IMR-90 (cell line): ENCODE measurements around the gene SMARCA2. TPM values are rescaled to one million over a fixed set of nuclear protein-coding genes. Genes with fewer than 3 reads are reported as not detected.

Experiments
- ATAC-seq: fragments of 200-7000 bp; cut with Tn5 transposase; 2 replicates; pipeline ENCODE4 v1.9.1; 2020; ENCODE audit warnings: low read depth, mild to moderate bottlenecking, moderate library complexity
- BruUV-seq: library from RNA; stranded (reverse); fragments of 400-500 nt; replicated peaks from 2 replicates; lab custom pipeline; 2021; lab: Mats Ljungman, UMichigan
- CTCF ChIA-PET: fragments of 300-600 bp; formaldehyde crosslinking; extraction: SDS; loops from one replicate; lab custom pipeline; 2021; ENCODE audit warnings: antibody characterized with exemption; lab: Yijun Ruan, JAX
- POLR2A ChIA-PET: fragments of 300-600 bp; sonication (Branson Sonifier 250); formaldehyde crosslinking; loops from one replicate; lab custom pipeline; 2022; ENCODE audit warnings: antibody characterized with exemption; ENCODE audit not compliant: unreplicated experiment; lab: Charles Lee
- DNase-seq: peaks from one replicate; pipeline ENCODE4 v3.0.0; 2013
- H2AFZ ChIP-seq: replicated peaks from 2 replicates; pipeline ENCODE3; 2013; ENCODE audit warnings: low read length, mild to moderate bottlenecking; ENCODE audit not compliant: poor library complexity
- H2AK5ac ChIP-seq: 2 replicates; pipeline ENCODE4 v1.6.1; 2013; ENCODE audit warnings: low read depth, low read length, inconsistent platforms
- H2AK9ac ChIP-seq: replicated peaks from 2 replicates; pipeline ENCODE3; 2013; ENCODE audit warnings: mild to moderate bottlenecking, low read depth, low read length, moderate library complexity; ENCODE audit not compliant: poor library complexity
- H2BK120ac ChIP-seq: 2 replicates; pipeline ENCODE4 v1.6.1; 2013; ENCODE audit warnings: low read depth, low read length, inconsistent platforms
- H2BK15ac ChIP-seq: 3 replicates; pipeline ENCODE4 v1.6.1; 2013; ENCODE audit warnings: low read depth, low read length, inconsistent platforms
- H2BK20ac ChIP-seq: 2 replicates; pipeline ENCODE4 v1.6.1; 2013; ENCODE audit warnings: low read depth, mild to moderate bottlenecking, inconsistent platforms, low read length, moderate library complexity
- H2BK5ac ChIP-seq: 2 replicates; pipeline ENCODE4 v1.6.1; 2013; ENCODE audit warnings: mild to moderate bottlenecking, low read depth, low read length, inconsistent platforms; ENCODE audit not compliant: poor library complexity, severe bottlenecking
- H3K14ac ChIP-seq: replicated peaks from 2 replicates; pipeline ENCODE4 v1.6.1; 2013; ENCODE audit warnings: low read depth, low read length, inconsistent platforms
- H3K18ac ChIP-seq: 2 replicates; pipeline ENCODE4 v1.6.1; 2013; ENCODE audit warnings: low read depth, low read length, control low read depth
- H3K23ac ChIP-seq: 2 replicates; pipeline ENCODE4 v1.6.1; 2013; ENCODE audit warnings: low read depth, low read length, inconsistent platforms
- H3K27ac ChIP-seq: 2 replicates; pipeline ENCODE4 v1.5.1; 2013; ENCODE audit warnings: mild to moderate bottlenecking, control low read depth, low read length; ENCODE audit not compliant: insufficient read depth
- H3K27me3 ChIP-seq: 2 replicates; pipeline ENCODE4 v1.6.1; 2013; ENCODE audit warnings: low read length; ENCODE audit not compliant: control insufficient read depth, insufficient read depth
- H3K36me3 ChIP-seq: 2 replicates; pipeline ENCODE4 v1.6.1; 2013; ENCODE audit warnings: low read length, mixed read lengths; ENCODE audit not compliant: control insufficient read depth, insufficient read depth
- H3K4ac ChIP-seq: 2 replicates; pipeline ENCODE4 v1.6.1; 2013; ENCODE audit warnings: low read depth, low read length, inconsistent platforms
- H3K4me1 ChIP-seq: 2 replicates; pipeline ENCODE4 v1.6.1; 2013; ENCODE audit warnings: low read length, mixed read lengths; ENCODE audit not compliant: control insufficient read depth, insufficient read depth
- H3K4me2 ChIP-seq: 2 replicates; pipeline ENCODE4 v1.6.1; 2013; ENCODE audit warnings: low read depth, mild to moderate bottlenecking, control low read depth, low read length, moderate library complexity
- H3K4me3 ChIP-seq: 2 replicates; pipeline ENCODE4 v1.5.1; 2013; ENCODE audit warnings: low read depth, mild to moderate bottlenecking, control low read depth, low read length, moderate library complexity; ENCODE audit not compliant: insufficient read depth
- H3K56ac ChIP-seq: 2 replicates; pipeline ENCODE4 v1.6.1; 2013; ENCODE audit warnings: low read length, inconsistent platforms; ENCODE audit not compliant: insufficient read depth; ENCODE audit errors: extremely low read depth
- H3K79me1 ChIP-seq, 2 experiments: 2 replicates each; pipeline ENCODE4 v1.6.1; 2013; ENCODE audit warnings: low read length in 2 of 2, inconsistent platforms in 1 of 2, low read depth in 1 of 2
- H3K9ac ChIP-seq: 2 replicates; pipeline ENCODE4 v1.6.1; 2013; ENCODE audit warnings: low read depth, low read length, control low read depth
- H3K9me1 ChIP-seq: 2 replicates; pipeline ENCODE4 v1.6.1; 2013; ENCODE audit warnings: low read length, inconsistent platforms; ENCODE audit not compliant: insufficient read depth
- H3K9me3 ChIP-seq: 2 replicates; pipeline ENCODE4 v1.6.1; 2013; ENCODE audit warnings: low read length; ENCODE audit not compliant: control insufficient read depth, insufficient read depth
- H4K20me1 ChIP-seq: 2 replicates; pipeline ENCODE4 v1.6.1; 2013; ENCODE audit warnings: low read length, inconsistent platforms; ENCODE audit not compliant: insufficient read depth
- H4K5ac ChIP-seq: 2 replicates; pipeline ENCODE4 v1.6.1; 2013; ENCODE audit warnings: mild to moderate bottlenecking, low read depth, low read length, control low read depth
- H4K8ac ChIP-seq, 2 experiments: 2 replicates each; pipeline ENCODE4 v1.6.1; 2013; ENCODE audit warnings: low read depth in 2 of 2, low read length in 2 of 2, control low read depth in 1 of 2, inconsistent platforms in 1 of 2
- H4K91ac ChIP-seq: 2 replicates; pipeline ENCODE4 v1.6.1; 2013; ENCODE audit warnings: low read depth, low read length, inconsistent platforms; ENCODE audit not compliant: insufficient read depth
- CEBPB ChIP-seq: IDR thresholded peaks from 2 replicates; pipeline ENCODE4 v1.6.1; 2012; ENCODE audit warnings: low read depth, low read length, improper control_type of control experiment
- CHD1 ChIP-seq: IDR thresholded peaks from 2 replicates; pipeline ENCODE4 v1.6.1; 2012; ENCODE audit warnings: low read depth, low read length, improper control_type of control experiment
- FOS ChIP-seq: fragments of 150-350 bp; IDR thresholded peaks from 2 replicates; pipeline ENCODE4 v1.6.1; 2016; ENCODE audit warnings: low read depth, low read length
- MAFK ChIP-seq: IDR thresholded peaks from 2 replicates; pipeline ENCODE4 v1.6.1; 2012; ENCODE audit warnings: low read depth, low read length, improper control_type of control experiment
- MAZ ChIP-seq: IDR thresholded peaks from 2 replicates; pipeline ENCODE4 v1.6.1; 2012; ENCODE audit warnings: low read depth, mild to moderate bottlenecking, low read length, improper control_type of control experiment, moderate library complexity, borderline replicate concordance
- NFE2L2 ChIP-seq: fragments of 150-350 bp; IDR thresholded peaks from 2 replicates; pipeline ENCODE4 v1.6.1; 2016; ENCODE audit warnings: low read depth, mild to moderate bottlenecking, low read length
- POLR2A ChIP-seq: IDR thresholded peaks from 2 replicates; pipeline ENCODE4 v1.6.1; 2012; ENCODE audit warnings: mild to moderate bottlenecking, low read depth, low read length
- RAD21 ChIP-seq: IDR thresholded peaks from 2 replicates; pipeline ENCODE4 v1.6.1; 2012; ENCODE audit warnings: low read length, improper control_type of control experiment
- RCOR1 ChIP-seq: IDR thresholded peaks from 2 replicates; pipeline ENCODE4 v1.6.1; 2012; ENCODE audit warnings: mild to moderate bottlenecking, low read length, improper control_type of control experiment; ENCODE audit not compliant: insufficient replicate concordance
- RFX5 ChIP-seq: IDR thresholded peaks from 2 replicates; pipeline ENCODE4 v1.8.0; 2012; ENCODE audit warnings: low read depth, mild to moderate bottlenecking, low read length, moderate library complexity
- SMC3 ChIP-seq: fragments of 150-350 bp; IDR thresholded peaks from 2 replicates; pipeline ENCODE4 v1.6.1; 2016; ENCODE audit warnings: low read depth, mild to moderate bottlenecking, antibody characterized with exemption, low read length, moderate library complexity
- WGBS, 2 experiments: methylation state at CpG; one replicate each; pipeline versions ENCODE4 v1.1.5 to v1.1.7; 2013; ENCODE audit warnings: missing lambda C conversion rate in 2 of 2; ENCODE audit not compliant: insufficient read length in 1 of 2; ENCODE audit errors: extremely low coverage in 2 of 2; 5-methylcytosine and 5-hydroxymethylcytosine counted together
- dilution Hi-C: fragments of 300-500 bp; cut with HindIII; formaldehyde crosslinking; loops from one replicate; pipeline ENCODE4 v1.14.3; 2018; ENCODE audit warnings: low sequenced_read_pairs; ENCODE audit not compliant: unreplicated experiment
- in situ Hi-C: fragments of 300-500 bp; cut with MboI; formaldehyde crosslinking; loops from 3 replicates; pipeline ENCODE4 v1.14.3; 2019; ENCODE audit warnings: low sequenced_read_pairs, inconsistent platforms, mixed read lengths
- intact Hi-C: fragments of 100-400 bp; cut with micrococcal nuclease; formaldehyde crosslinking; loops from 2 replicates; pipeline ENCODE4 v1.10.0; 2022
- polyA plus RNA-seq, 3 experiments: library from polyadenylated mRNA; depleted of rRNA; stranded (reverse); fragments of >200 nt; gene quantifications; 2 replicates each; pipeline ENCODE4 v1.2.3, GENCODE V29; 2012; ENCODE audit warnings: low replicate concordance in 1 of 3
- total RNA-seq: library from RNA; depleted of rRNA; stranded (reverse); fragments of >200 nt; gene quantifications from 2 replicates; pipeline ENCODE4 v1.2.3, GENCODE V29; 2012
- TF ChIP-seq, protein P1 (sequence below): fragments of 150-350 bp; IDR thresholded peaks from 2 replicates; pipeline ENCODE4 v1.6.1; 2017; ENCODE audit warnings: mild to moderate bottlenecking, antibody characterized with exemption, low read length, low read depth
- TF ChIP-seq, protein P2 (sequence below): conservative IDR thresholded peaks from 2 replicates; pipeline ENCODE4 v1.5.1; 2012; ENCODE audit warnings: mild to moderate bottlenecking, low read depth, low read length, improper control_type of control experiment
- TF ChIP-seq, protein P3 (sequence below): fragments of 150-350 bp; IDR thresholded peaks from 2 replicates; pipeline ENCODE4 v1.6.1; 2016; ENCODE audit warnings: low read depth, mild to moderate bottlenecking, low read length, moderate library complexity, borderline replicate concordance

Gene SMARCA2
- total and polyA plus RNA-seq, 2 of the 4 experiments (the other 2 are of a cell fraction): 25.3 to 26.7 TPM

DNA sequence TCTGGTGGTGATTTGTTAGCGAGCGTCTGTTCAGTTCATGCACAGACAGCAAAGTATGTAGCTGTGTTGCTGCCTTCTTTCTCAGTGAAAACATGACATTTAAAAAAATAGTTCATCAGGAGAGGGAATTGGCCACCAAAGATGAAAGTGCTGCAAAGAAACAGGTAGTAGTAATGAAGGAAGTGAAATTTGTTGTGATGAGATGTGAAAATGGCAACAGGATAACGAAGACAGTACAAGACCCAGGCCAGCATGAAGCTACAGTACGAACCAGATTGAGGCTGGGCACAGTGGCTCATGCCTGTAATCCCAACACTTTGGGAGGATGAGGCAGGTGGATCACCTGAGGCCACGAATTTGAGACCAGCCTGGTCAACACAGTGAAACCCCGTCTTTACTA lies 136.0 kb downstream of the SMARCA2 start:
- H3K79me1 ChIP-seq: no peaks in the 10 kb centered on the region; a peak in 2 of 4 replicates
- H3K4ac ChIP-seq: no peak overlapping the region
- H3K27me3 ChIP-seq: no peaks in the 10 kb centered on the region
- H3K36me3 ChIP-seq: no peaks in the 10 kb centered on the region
- no peak overlapping the region for H2AK9ac ChIP-seq
- no peak overlapping the region for H3K23ac ChIP-seq
- H2BK5ac ChIP-seq: no peak overlapping the region
- dilution Hi-C loops: no loop called here
- CTCF ChIA-PET: no interaction called here
- 93% methylated on average over 3 of the region's 6 CpGs; no CpG with 5 or more reads in 1 of the 2 experiments for WGBS, 2 experiments
- ATAC-seq (no peak), DNase-seq (no peak)
- H2AK5ac ChIP-seq: no peak overlapping the region
- no peaks in the 10 kb centered on the region for H3K9me1 ChIP-seq
- H3K18ac ChIP-seq: no peak overlapping the region
- no peak overlapping the region for H2BK120ac ChIP-seq
- no peak overlapping the region for H3K56ac ChIP-seq
- in situ Hi-C loops: no loop called here
- no peak overlapping the region for H3K4me3 ChIP-seq
- H2BK20ac ChIP-seq: no peak overlapping the region
- no peak overlapping the region for H4K5ac ChIP-seq
- no TSS peak for BruUV-seq
- H3K9me3 ChIP-seq: no peaks in the 10 kb centered on the region
- H3K27ac ChIP-seq: no peak overlapping the region
- POLR2A ChIA-PET: no interaction called here
- no peak overlapping the region for H4K91ac ChIP-seq
- no peak overlapping the region for H2AFZ ChIP-seq
- intact Hi-C loops: no loop called here
- no peak overlapping the region for H3K4me2 ChIP-seq
- H3K9ac ChIP-seq: no peak overlapping the region
- no peak overlapping the region for H4K8ac ChIP-seq
- no peaks in the 10 kb centered on the region for H3K4me1 ChIP-seq
- TF ChIP-seq NFE2L2: no peak
- no peak for TF ChIP-seq RCOR1
- no peak for TF ChIP-seq RAD21
- TF ChIP-seq FOS: no peak
- TF ChIP-seq, protein P1, sequence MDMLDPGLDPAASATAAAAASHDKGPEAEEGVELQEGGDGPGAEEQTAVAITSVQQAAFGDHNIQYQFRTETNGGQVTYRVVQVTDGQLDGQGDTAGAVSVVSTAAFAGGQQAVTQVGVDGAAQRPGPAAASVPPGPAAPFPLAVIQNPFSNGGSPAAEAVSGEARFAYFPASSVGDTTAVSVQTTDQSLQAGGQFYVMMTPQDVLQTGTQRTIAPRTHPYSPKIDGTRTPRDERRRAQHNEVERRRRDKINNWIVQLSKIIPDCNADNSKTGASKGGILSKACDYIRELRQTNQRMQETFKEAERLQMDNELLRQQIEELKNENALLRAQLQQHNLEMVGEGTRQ: no peak
- TF ChIP-seq CHD1: no peak
- TF ChIP-seq RFX5: no peak
- TF ChIP-seq SMC3: no peak
- TF ChIP-seq, protein P2, sequence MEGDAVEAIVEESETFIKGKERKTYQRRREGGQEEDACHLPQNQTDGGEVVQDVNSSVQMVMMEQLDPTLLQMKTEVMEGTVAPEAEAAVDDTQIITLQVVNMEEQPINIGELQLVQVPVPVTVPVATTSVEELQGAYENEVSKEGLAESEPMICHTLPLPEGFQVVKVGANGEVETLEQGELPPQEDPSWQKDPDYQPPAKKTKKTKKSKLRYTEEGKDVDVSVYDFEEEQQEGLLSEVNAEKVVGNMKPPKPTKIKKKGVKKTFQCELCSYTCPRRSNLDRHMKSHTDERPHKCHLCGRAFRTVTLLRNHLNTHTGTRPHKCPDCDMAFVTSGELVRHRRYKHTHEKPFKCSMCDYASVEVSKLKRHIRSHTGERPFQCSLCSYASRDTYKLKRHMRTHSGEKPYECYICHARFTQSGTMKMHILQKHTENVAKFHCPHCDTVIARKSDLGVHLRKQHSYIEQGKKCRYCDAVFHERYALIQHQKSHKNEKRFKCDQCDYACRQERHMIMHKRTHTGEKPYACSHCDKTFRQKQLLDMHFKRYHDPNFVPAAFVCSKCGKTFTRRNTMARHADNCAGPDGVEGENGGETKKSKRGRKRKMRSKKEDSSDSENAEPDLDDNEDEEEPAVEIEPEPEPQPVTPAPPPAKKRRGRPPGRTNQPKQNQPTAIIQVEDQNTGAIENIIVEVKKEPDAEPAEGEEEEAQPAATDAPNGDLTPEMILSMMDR: no peak
- TF ChIP-seq, protein P3, sequence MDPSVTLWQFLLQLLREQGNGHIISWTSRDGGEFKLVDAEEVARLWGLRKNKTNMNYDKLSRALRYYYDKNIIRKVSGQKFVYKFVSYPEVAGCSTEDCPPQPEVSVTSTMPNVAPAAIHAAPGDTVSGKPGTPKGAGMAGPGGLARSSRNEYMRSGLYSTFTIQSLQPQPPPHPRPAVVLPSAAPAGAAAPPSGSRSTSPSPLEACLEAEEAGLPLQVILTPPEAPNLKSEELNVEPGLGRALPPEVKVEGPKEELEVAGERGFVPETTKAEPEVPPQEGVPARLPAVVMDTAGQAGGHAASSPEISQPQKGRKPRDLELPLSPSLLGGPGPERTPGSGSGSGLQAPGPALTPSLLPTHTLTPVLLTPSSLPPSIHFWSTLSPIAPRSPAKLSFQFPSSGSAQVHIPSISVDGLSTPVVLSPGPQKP: no peak
- TF ChIP-seq CEBPB: no peak
- no peak for TF ChIP-seq MAZ
- TF ChIP-seq MAFK: no peak
- no peak for TF ChIP-seq POLR2A
- no peaks in the 10 kb centered on the region for H4K20me1 ChIP-seq
- H3K14ac ChIP-seq: no peak overlapping the region
- no peak overlapping the region for H2BK15ac ChIP-seq
